BLaER1 treated with 17β-estradiol and CSF1 and Interleukin-3, amounts not matched to agents 10 nM and 100 nM (cell line): ENCODE results near the gene CD164L2.
"Not testable (repeated sequence)": the region's sequence is repeated elsewhere in the genome, so short reads cannot be mapped to it uniquely, and the experiment has no call there.

ENCODE experiments used
- H3K27ac ChIP-seq, 11 experiments: shearing (Covaris generic); formaldehyde crosslinking; 2 replicates each; pipeline ENCODE4 v1.8.1; 2022
- H3K27me3 ChIP-seq, 11 experiments: shearing (Covaris generic); formaldehyde crosslinking; 2 replicates each; pipeline ENCODE4 v1.8.1; 2022
- H3K36me3 ChIP-seq, 11 experiments: shearing (Covaris generic); formaldehyde crosslinking; 2 replicates each; pipeline ENCODE4 v1.8.1; 2022
- H3K4me1 ChIP-seq, 10 experiments: shearing (Covaris generic); formaldehyde crosslinking; 2 replicates each; pipeline ENCODE4 v1.8.1; 2022
- H3K4me2 ChIP-seq, 11 experiments: shearing (Covaris generic); formaldehyde crosslinking; 2 replicates each; pipeline ENCODE4 v1.8.1; 2022
- H3K4me3 ChIP-seq, 10 experiments: shearing (Covaris generic); formaldehyde crosslinking; 2 replicates each; pipeline ENCODE4 v1.8.1; 2022
- H3K9ac ChIP-seq, 11 experiments: shearing (Covaris generic); formaldehyde crosslinking; 2 replicates each; pipeline ENCODE4 v1.8.1; 2022
- H3K9me3 ChIP-seq, 11 experiments: shearing (Covaris generic); formaldehyde crosslinking; replicated peaks in 1 of 11; 2 replicates each; pipeline ENCODE4 v1.8.1; 2022
- H4K20me1 ChIP-seq, 11 experiments: shearing (Covaris generic); formaldehyde crosslinking; 2 replicates each; pipeline ENCODE4 v1.8.1; 2022
- Cebpa-rat ChIP-seq, 11 experiments: shearing (Covaris generic); IDR thresholded peaks; 2 replicates each; pipeline ENCODE4 v1.8.1; 2022

The CD164L2 gene

GRCh38 chr1:27409669-27410068 is 26.5 kb upstream of the CD164L2 start:
- H3K27me3 ChIP-seq = no peaks in the 10 kb centered on the region
- H3K9ac ChIP-seq = no peak overlapping the region
- H4K20me1 ChIP-seq = peaks cover 12 to 86% (median 52%) of the 10 kb centered on the region in 11 experiments; a peak in 17 of 22 replicates
- no peak for TF ChIP-seq Cebpa-rat (IDR thresholded peaks at IDR 0.05)
- no peak overlapping the region for H3K4me2 ChIP-seq
- peaks cover 77 to 92% (median 81%) of the 10 kb centered on the region in 11 experiments for H3K36me3 ChIP-seq
- H3K27ac ChIP-seq = no peak overlapping the region
- no peaks in the 10 kb centered on the region for H3K9me3 ChIP-seq
- H3K4me3 ChIP-seq = no peak overlapping the region
- peaks cover 73 to 90% (median 85%) of the 10 kb centered on the region in 10 experiments for H3K4me1 ChIP-seq

GRCh38 chr1:27408151-27408550 is 25.0 kb upstream of the CD164L2 start:
- Histone ChIP-seq H3K9ac (no peak overlapping the region), H3K27me3 (no peaks in the 10 kb centered on the region), H4K20me1 (peaks cover 6 to 82% (median 38%) of the 10 kb centered on the region in 11 experiments; a peak in 17 of 22 replicates), H3K4me3 (no peak overlapping the region), H3K36me3 (peaks cover 62 to 77% (median 65%) of the 10 kb centered on the region in 11 experiments), H3K4me2 (peak overlapping the region in 10 of 11 experiments; percentile 54 to 92 (median 74); a peak in 17 of 22 replicates), H3K4me1 (peaks cover 73 to 90% (median 85%) of the 10 kb centered on the region in 10 experiments), H3K27ac (no peak overlapping the region; a peak in 1 of 22 replicates), H3K9me3 (no peaks in the 10 kb centered on the region)
- TF ChIP-seq Cebpa-rat (IDR thresholded peaks at IDR 0.05) = no peak

DNA sequence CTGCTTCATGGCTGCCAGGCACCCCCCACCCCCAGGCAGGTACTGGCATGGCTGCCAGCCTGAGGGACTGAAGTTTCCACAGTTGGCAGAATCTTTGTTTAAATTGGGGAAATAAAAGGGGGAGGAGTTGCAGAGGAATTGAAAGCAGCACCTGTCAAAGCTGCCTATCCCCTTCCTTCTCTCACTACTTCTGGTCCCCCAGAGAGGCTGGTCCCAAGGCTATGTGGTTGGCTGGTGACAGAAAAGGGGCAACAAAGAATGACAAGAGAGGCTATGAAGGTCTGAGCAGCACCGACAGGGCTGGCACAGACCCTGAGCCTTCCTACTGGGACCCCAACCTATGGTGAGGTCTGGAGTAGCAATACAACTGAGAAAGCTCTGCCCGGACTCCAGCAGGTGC is 23.7 kb upstream of the CD164L2 start:
- peak overlapping the region; percentile 54 to 92 (median 75) for H3K4me2 ChIP-seq
- peak overlapping the region in 7 of 11 experiments; percentile 2 to 60 (median 36); a peak in 9 of 22 replicates for H3K9ac ChIP-seq
- peaks cover 6 to 72% (median 28%) of the 10 kb centered on the region in 11 experiments; a peak in 16 of 22 replicates for H4K20me1 ChIP-seq
- peaks cover 74 to 91% (median 85%) of the 10 kb centered on the region in 10 experiments for H3K4me1 ChIP-seq
- peaks cover 48 to 63% (median 52%) of the 10 kb centered on the region in 11 experiments for H3K36me3 ChIP-seq
- 0 out of 20 replicates have a peak overlapping the region, but pooled peaks of 1 of the 10 experiments have one; percentile 16 for H3K4me3 ChIP-seq
- H3K9me3 ChIP-seq, H3K27me3 ChIP-seq: not testable (repeated sequence)
- H3K27ac ChIP-seq = peak overlapping the region in 4 of 11 experiments; percentile 38 to 86 (median 54); a peak in 5 of 22 replicates

DNA sequence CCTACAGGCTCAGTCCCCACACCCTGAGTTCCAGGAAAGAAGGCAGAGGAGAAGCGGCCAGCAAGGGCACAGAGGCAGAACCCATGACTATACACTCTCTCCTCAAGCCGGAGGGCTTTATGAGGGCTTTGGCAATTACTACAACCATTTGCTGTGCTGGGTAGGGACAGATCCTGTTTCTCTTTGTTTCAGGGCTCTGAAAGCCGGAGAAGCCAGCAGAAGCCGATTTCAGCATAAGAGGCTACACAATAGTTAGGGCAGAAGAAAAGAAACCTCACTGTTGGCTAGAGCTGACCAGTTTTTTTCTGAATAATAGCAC is 23.2 kb upstream of the CD164L2 start:
- Histone ChIP-seq H3K4me1 (peaks cover 75 to 91% (median 85%) of the 10 kb centered on the region in 10 experiments), H3K27ac (peak overlapping the region in 10 of 11 experiments; percentile 32 to 86 (median 56); a peak in 19 of 22 replicates), H3K27me3 (no peaks in the 10 kb centered on the region), H3K36me3 (peaks cover 44 to 58% (median 47%) of the 10 kb centered on the region in 11 experiments), H3K4me3 (no peak overlapping the region), H3K4me2 (peak overlapping the region; percentile 74 to 93 (median 89)), H3K9me3 (no peaks in the 10 kb centered on the region), H4K20me1 (peaks cover 6 to 70% (median 25%) of the 10 kb centered on the region in 11 experiments; a peak in 15 of 22 replicates), H3K9ac (peak overlapping the region in 8 of 11 experiments; percentile 7 to 60 (median 46); a peak in 12 of 22 replicates)
- no peak for TF ChIP-seq Cebpa-rat (IDR thresholded peaks at IDR 0.05)

DNA sequence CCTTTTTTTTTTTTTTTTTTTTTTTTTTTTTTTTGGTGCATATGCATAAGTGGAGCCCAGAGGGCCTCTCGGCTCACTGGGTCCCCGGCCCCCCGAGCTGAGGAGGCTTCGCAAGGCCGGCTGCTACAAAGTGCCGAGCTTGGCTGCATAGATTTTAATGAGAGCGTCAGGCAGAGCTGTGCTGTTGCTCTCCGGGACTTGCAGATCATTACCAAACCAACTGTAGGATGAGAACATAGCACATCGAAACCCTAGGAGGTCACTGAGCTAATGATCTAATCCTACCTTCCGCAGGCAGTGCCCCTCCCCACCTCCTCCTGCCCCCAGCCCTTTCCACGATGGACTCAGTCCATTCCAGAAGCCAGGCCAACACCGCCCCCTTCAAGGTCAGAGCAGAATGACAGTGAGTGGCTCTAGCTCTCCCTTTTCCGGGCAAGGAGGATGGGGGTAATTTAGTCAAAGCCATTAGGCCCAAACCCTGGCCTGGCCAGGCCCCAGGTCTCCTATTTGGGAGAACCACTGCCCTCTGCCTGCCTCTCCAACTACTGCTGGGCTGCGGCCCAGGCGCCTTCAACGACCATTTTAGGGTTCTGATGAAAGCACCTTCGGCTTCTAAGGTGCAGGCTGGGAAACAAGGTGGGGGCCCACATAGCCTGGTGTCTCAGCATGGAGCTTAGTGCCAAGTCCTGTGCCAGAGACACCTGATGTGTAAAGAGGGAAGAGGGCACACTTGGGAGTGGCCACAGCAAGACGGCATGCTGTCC is 22.6 kb upstream of the CD164L2 start:
- H3K9me3 ChIP-seq, H3K4me3 ChIP-seq, H3K27me3 ChIP-seq: not testable (repeated sequence)
- Histone ChIP-seq H4K20me1 (peaks cover 1 to 70% (median 22%) of the 10 kb centered on the region in 11 experiments; a peak in 15 of 22 replicates), H3K4me2 (peak overlapping the region; percentile 74 to 93 (median 89)), H3K36me3 (peaks cover 38 to 53% (median 42%) of the 10 kb centered on the region in 11 experiments), H3K9ac (peak overlapping the region in 10 of 11 experiments; percentile 7 to 80 (median 57); a peak in 13 of 22 replicates), H3K27ac (peak overlapping the region in 10 of 11 experiments; percentile 32 to 86 (median 72); a peak in 19 of 22 replicates), H3K4me1 (peaks cover 74 to 91% (median 84%) of the 10 kb centered on the region in 10 experiments)

DNA sequence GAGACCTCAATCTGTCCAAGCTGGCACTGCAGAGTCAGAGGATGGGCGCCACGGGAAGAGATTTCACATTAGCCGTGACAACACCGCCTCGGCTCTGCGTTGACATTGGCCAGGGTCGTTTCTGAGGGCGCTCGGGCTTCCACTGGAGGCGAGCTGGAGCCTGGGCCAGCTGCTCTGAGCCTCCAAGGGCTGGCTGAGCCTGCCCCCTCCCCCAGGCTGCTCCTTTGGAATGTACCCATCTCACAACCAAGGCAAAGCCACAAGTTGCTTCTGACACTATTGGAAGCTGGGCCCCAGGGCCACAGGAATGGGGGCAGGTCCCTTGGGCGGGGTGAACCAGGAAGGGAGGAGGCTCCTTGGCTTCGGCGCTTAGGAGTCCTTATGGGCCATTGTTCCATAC is 21.9 kb upstream of the CD164L2 start:
- Histone ChIP-seq H3K27me3 (no peaks in the 10 kb centered on the region), H3K9ac (peak overlapping the region; percentile 9 to 80 (median 61); a peak in 16 of 22 replicates), H3K4me1 (peaks cover 74 to 90% (median 80%) of the 10 kb centered on the region in 10 experiments), H3K27ac (peak overlapping the region in 10 of 11 experiments; percentile 16 to 86 (median 72); a peak in 19 of 22 replicates), H3K4me2 (peak overlapping the region; percentile 74 to 93 (median 89)), H3K36me3 (peaks cover 31 to 46% (median 35%) of the 10 kb centered on the region in 11 experiments), H4K20me1 (peaks cover 0 to 69% (median 20%) of the 10 kb centered on the region in 11 experiments; a peak in 12 of 22 replicates), H3K4me3 (no peak overlapping the region), H3K9me3 (no peaks in the 10 kb centered on the region)
- TF ChIP-seq Cebpa-rat (IDR thresholded peaks at IDR 0.05) = no peak

DNA sequence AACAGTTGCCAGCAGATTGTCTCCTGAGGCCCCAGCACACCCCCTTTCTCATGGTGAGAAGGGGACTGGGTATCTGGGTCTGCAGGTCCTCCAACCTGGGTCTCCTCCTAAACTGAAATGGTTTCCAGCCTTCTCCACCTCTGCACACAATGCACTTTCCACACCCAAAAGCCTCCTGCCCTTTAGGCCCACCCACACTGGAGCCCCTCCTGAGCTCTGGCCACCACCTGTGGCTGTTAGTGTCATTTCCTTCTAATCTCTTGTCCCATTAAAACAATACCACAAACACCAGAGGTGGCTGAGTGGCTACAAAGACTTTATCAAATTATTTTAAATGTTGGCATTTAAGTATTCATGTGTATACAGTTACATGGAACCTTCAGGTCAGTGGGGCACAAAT is 20.8 kb upstream of the CD164L2 start:
- Histone ChIP-seq H3K4me2 (peak overlapping the region; percentile 74 to 93 (median 89)), H3K27ac (peak overlapping the region; percentile 16 to 86 (median 71); a peak in 21 of 22 replicates), H3K9me3 (no peaks in the 10 kb centered on the region), H3K36me3 (peaks cover 20 to 34% (median 23%) of the 10 kb centered on the region in 11 experiments), H3K27me3 (no peaks in the 10 kb centered on the region), H4K20me1 (peaks cover 0 to 80% (median 20%) of the 10 kb centered on the region in 11 experiments; a peak in 11 of 22 replicates), H3K4me3 (peak overlapping the region in 8 of 10 experiments; percentile 18 to 48 (median 35); a peak in 13 of 20 replicates), H3K4me1 (peaks cover 74 to 94% (median 82%) of the 10 kb centered on the region in 10 experiments), H3K9ac (peak overlapping the region; percentile 38 to 80 (median 63); a peak in 20 of 22 replicates)
- no peak for TF ChIP-seq Cebpa-rat (IDR thresholded peaks at IDR 0.05)

DNA sequence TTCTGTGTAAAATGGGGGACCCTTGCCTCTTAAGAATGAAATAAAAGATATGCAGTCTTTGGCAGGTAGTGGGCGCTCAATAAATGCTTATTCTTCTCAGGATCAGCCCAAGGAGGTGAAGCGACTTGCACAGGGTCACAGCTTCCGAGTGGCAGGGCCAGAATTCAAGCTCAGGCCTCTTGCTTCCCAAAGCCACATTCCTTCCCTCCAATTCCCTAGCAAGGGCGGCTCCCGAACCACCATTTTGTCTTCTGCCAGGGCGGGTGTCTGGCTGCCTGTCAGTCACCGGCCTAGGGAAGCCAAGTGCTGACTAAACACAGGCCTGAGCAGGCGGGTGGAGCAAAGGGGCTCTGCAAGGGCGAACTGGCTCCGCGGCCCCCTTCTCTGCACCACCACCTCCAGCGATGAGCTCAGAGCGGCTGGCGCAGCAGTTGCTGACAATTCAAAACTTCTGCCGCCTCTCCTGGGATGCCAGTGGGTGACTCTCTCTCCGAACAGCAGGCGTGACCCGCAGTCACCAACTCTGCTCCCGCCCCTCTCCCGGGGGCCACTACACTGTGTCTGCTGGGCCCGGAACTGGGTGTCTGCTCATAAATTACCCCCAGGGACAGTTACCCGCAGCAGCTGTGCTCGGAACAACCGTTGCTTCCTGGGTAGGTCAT is 20.1 kb upstream of the CD164L2 start:
- Histone ChIP-seq H3K27ac (peak overlapping the region; percentile 16 to 86 (median 71); a peak in 21 of 22 replicates), H3K27me3 (no peaks in the 10 kb centered on the region), H3K4me2 (peak overlapping the region; percentile 74 to 93 (median 89)), H3K4me3 (peak overlapping the region in 9 of 10 experiments; percentile 12 to 48 (median 33); a peak in 14 of 20 replicates), H3K9ac (peak overlapping the region; percentile 38 to 80 (median 63); a peak in 21 of 22 replicates), H3K9me3 (no peaks in the 10 kb centered on the region), H3K36me3 (peaks cover 12 to 27% (median 16%) of the 10 kb centered on the region in 11 experiments), H3K4me1 (peaks cover 72 to 97% (median 80%) of the 10 kb centered on the region in 10 experiments), H4K20me1 (peaks cover 0 to 80% (median 20%) of the 10 kb centered on the region in 11 experiments; a peak in 11 of 22 replicates)
- no peak for TF ChIP-seq Cebpa-rat (IDR thresholded peaks at IDR 0.05)
